Adrenal gland (tissue), 5 donors: ENCODE results near the gene ITPKA.

Source experiments
- POLR2A ChIP-seq, 2 donors: fragments of 450-650 bp; IDR thresholded peaks; one replicate each; pipeline ENCODE4 v1.6.1; 2017; ENCODE audit warnings: antibody characterized with exemption in 2 of 2, mild to moderate bottlenecking in 2 of 2, moderate library complexity in 1 of 2
- TF ChIP-seq, protein P1 (sequence below), 6 experiments: fragments of 450-650 bp in 4 of 6; fragments of 200-600 bp in 2 of 6; sonication (generic) in 1 of 6; IDR thresholded peaks; 1 replicate in 5 of 6; 2 replicates in 1 of 6; pipeline versions ENCODE4 v1.5.1 to v1.8.0; 2016 to 2021; ENCODE audit warnings: antibody characterized with exemption in 6 of 6, mild to moderate bottlenecking in 2 of 6, moderate library complexity in 1 of 6
- donor health status: DM: no; HTN: no; CAD: no.

- TF ChIP-seq, protein P1, sequence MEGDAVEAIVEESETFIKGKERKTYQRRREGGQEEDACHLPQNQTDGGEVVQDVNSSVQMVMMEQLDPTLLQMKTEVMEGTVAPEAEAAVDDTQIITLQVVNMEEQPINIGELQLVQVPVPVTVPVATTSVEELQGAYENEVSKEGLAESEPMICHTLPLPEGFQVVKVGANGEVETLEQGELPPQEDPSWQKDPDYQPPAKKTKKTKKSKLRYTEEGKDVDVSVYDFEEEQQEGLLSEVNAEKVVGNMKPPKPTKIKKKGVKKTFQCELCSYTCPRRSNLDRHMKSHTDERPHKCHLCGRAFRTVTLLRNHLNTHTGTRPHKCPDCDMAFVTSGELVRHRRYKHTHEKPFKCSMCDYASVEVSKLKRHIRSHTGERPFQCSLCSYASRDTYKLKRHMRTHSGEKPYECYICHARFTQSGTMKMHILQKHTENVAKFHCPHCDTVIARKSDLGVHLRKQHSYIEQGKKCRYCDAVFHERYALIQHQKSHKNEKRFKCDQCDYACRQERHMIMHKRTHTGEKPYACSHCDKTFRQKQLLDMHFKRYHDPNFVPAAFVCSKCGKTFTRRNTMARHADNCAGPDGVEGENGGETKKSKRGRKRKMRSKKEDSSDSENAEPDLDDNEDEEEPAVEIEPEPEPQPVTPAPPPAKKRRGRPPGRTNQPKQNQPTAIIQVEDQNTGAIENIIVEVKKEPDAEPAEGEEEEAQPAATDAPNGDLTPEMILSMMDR (IDR thresholded peaks at IDR 0.05) = no peak
- TF ChIP-seq POLR2A (IDR thresholded peaks at IDR 0.05) = no peak
Measured at GRCh38 chr15:41498657-41499056, 5.0 kb downstream of the ITPKA start.
